ENCODE measurements around the gene CFAP74.

Gene CFAP74

GRCh38 chr1:1929639-1930545 is 73.7 kb downstream of the CFAP74 start:
- Histone ChIP-seq H2BK120ac (ENCODE audit: low read depth, low read length) (peak overlapping the region; percentile 61), H3K9ac (ENCODE audit: low read depth, low read length, poor library complexity) (peak overlapping the region; percentile 21), H3K4me3 (ENCODE audit: low read length in 2 of 2) (no peak overlapping the region), H3K27ac (replicated peaks; ENCODE audit: low read length) (no peak overlapping the region), H2AK5ac (ENCODE audit: low read depth, low read length) (peak overlapping the region; percentile 97), H3K4me2 (ENCODE audit: insufficient read depth, low read length, poor library complexity, severe bottlenecking) (no peak overlapping the region), H3K4ac (ENCODE audit: low read length) (no peak overlapping the region), H3K14ac (ENCODE audit: low read length) (peak overlapping the region; percentile 71), H3K79me1 (ENCODE audit: low read depth, low read length) (peaks cover 5% of the 10 kb centered on the region), H3K9me3 (replicated peaks in 1 of 2; ENCODE audit: control insufficient read depth in 2 of 2, insufficient read depth in 1 of 2, low read depth in 1 of 2, low read length in 2 of 2) (peaks cover 0 to 9% of the 10 kb centered on the region in 2 donors), H2BK12ac (ENCODE audit: low read length) (peak overlapping the region; percentile 84), H2AFZ (ENCODE audit: low read length) (no peak overlapping the region), H2BK5ac (ENCODE audit: low read length) (no peak overlapping the region), H4K8ac (ENCODE audit: low read depth, low read length) (no peak overlapping the region), H3K18ac (ENCODE audit: low read length) (peak overlapping the region; percentile 48), H3K23ac (ENCODE audit: low read depth, low read length, poor library complexity) (peak overlapping the region; percentile 73), H2BK15ac (ENCODE audit: low read length) (peak overlapping the region; percentile 75), H3K36me3 (replicated peaks in 1 of 2; ENCODE audit: control insufficient read depth in 2 of 2, insufficient read depth in 2 of 2, low read length in 2 of 2) (peaks cover 0 to 2% of the 10 kb centered on the region in 2 donors), H4K91ac (ENCODE audit: low read depth, low read length, poor library complexity) (no peak overlapping the region), H3K4me1 (ENCODE audit: control insufficient read depth in 2 of 2, insufficient read depth in 1 of 2, low read depth in 1 of 2, low read length in 2 of 2) (no peaks in the 10 kb centered on the region), H3K27me3 (ENCODE audit: control insufficient read depth in 3 of 3, insufficient read depth in 3 of 3, low read depth in 1 of 3, low read length in 3 of 3) (peaks cover 0 to 7% (median 0%) of the 10 kb centered on the region in 3 experiments)
- WGBS, 2 donors (ENCODE audit: extremely low coverage in 2 of 2, insufficient read length in 2 of 2, insufficient replicate concordance in 1 of 2), result no CpG with 5 or more reads among the region's 38 CpGs
- no peak for DNase-seq (ENCODE audit: low spot score)

GRCh38 chr1:1929102-1929638 is 74.4 kb downstream of the CFAP74 start:
- H3K4me2 ChIP-seq (ENCODE audit: insufficient read depth, low read length, poor library complexity, severe bottlenecking), result no peak overlapping the region
- no peak overlapping the region for H3K27ac ChIP-seq (replicated peaks; ENCODE audit: low read length)
- no peaks in the 10 kb centered on the region for H3K4me1 ChIP-seq (ENCODE audit: control insufficient read depth in 2 of 2, insufficient read depth in 1 of 2, low read depth in 1 of 2, low read length in 2 of 2)
- H3K14ac ChIP-seq (ENCODE audit: low read length), result peak overlapping the region; percentile 94
- H3K23ac ChIP-seq (ENCODE audit: low read depth, low read length, poor library complexity), result no peak overlapping the region
- H3K9ac ChIP-seq (ENCODE audit: low read depth, low read length, poor library complexity), result no peak overlapping the region
- H2AK5ac ChIP-seq (ENCODE audit: low read depth, low read length), result peak overlapping the region; percentile 97
- WGBS, 2 donors (ENCODE audit: extremely low coverage in 2 of 2, insufficient read length in 2 of 2, insufficient replicate concordance in 1 of 2), result no CpG with 5 or more reads among the region's 10 CpGs
- H3K18ac ChIP-seq (ENCODE audit: low read length), result peak overlapping the region; percentile 57
- H2BK5ac ChIP-seq (ENCODE audit: low read length), result peak overlapping the region; percentile 13
- H3K36me3 ChIP-seq (replicated peaks in 1 of 2; ENCODE audit: control insufficient read depth in 2 of 2, insufficient read depth in 2 of 2, low read length in 2 of 2), result peaks cover 0 to under 1% of the 10 kb centered on the region in 2 donors
- H3K9me3 ChIP-seq (replicated peaks in 1 of 2; ENCODE audit: control insufficient read depth in 2 of 2, insufficient read depth in 1 of 2, low read depth in 1 of 2, low read length in 2 of 2), result peaks cover 0 to 5% of the 10 kb centered on the region in 2 donors
- no peak overlapping the region for H2BK12ac ChIP-seq (ENCODE audit: low read length)
- peaks cover 0 to 7% (median 0%) of the 10 kb centered on the region in 3 experiments for H3K27me3 ChIP-seq (ENCODE audit: control insufficient read depth in 3 of 3, insufficient read depth in 3 of 3, low read depth in 1 of 3, low read length in 3 of 3)
- H4K8ac ChIP-seq (ENCODE audit: low read depth, low read length), result no peak overlapping the region
- H2AFZ ChIP-seq (ENCODE audit: low read length), result no peak overlapping the region
- H2BK120ac ChIP-seq (ENCODE audit: low read depth, low read length), result no peak overlapping the region
- no peak overlapping the region for H2BK15ac ChIP-seq (ENCODE audit: low read length)
- H4K91ac ChIP-seq (ENCODE audit: low read depth, low read length, poor library complexity), result no peak overlapping the region
- H3K79me1 ChIP-seq (ENCODE audit: low read depth, low read length), result peaks cover 2% of the 10 kb centered on the region
- no peak overlapping the region for H3K4ac ChIP-seq (ENCODE audit: low read length)
- DNase-seq (ENCODE audit: low spot score), result no peak
- no peak overlapping the region for H3K4me3 ChIP-seq (ENCODE audit: low read length in 2 of 2)

GRCh38 chr1:1928231-1929101 is 75.1 kb downstream of the CFAP74 start:
- no peak overlapping the region for H2BK120ac ChIP-seq (ENCODE audit: low read depth, low read length)
- H2BK5ac ChIP-seq (ENCODE audit: low read length), result peak overlapping the region; percentile 13
- WGBS, 2 donors (ENCODE audit: extremely low coverage in 2 of 2, insufficient read length in 2 of 2, insufficient replicate concordance in 1 of 2), result no CpG with 5 or more reads among the region's 34 CpGs
- no peak overlapping the region for H3K27ac ChIP-seq (replicated peaks; ENCODE audit: low read length)
- no peak for DNase-seq (ENCODE audit: low spot score)
- no peak overlapping the region for H3K4me2 ChIP-seq (ENCODE audit: insufficient read depth, low read length, poor library complexity, severe bottlenecking)
- H3K27me3 ChIP-seq (ENCODE audit: control insufficient read depth in 3 of 3, insufficient read depth in 3 of 3, low read depth in 1 of 3, low read length in 3 of 3), result peaks cover 0 to 7% (median 0%) of the 10 kb centered on the region in 3 experiments
- no peak overlapping the region for H2AFZ ChIP-seq (ENCODE audit: low read length)
- H3K18ac ChIP-seq (ENCODE audit: low read length), result peak overlapping the region; percentile 57
- peak overlapping the region; percentile 58 for H2BK15ac ChIP-seq (ENCODE audit: low read length)
- H3K23ac ChIP-seq (ENCODE audit: low read depth, low read length, poor library complexity), result no peak overlapping the region
- H4K8ac ChIP-seq (ENCODE audit: low read depth, low read length), result no peak overlapping the region
- peaks cover 0 to 2% of the 10 kb centered on the region in 2 donors for H3K9me3 ChIP-seq (replicated peaks in 1 of 2; ENCODE audit: control insufficient read depth in 2 of 2, insufficient read depth in 1 of 2, low read depth in 1 of 2, low read length in 2 of 2)
- H3K36me3 ChIP-seq (replicated peaks in 1 of 2; ENCODE audit: control insufficient read depth in 2 of 2, insufficient read depth in 2 of 2, low read length in 2 of 2), result no peaks in the 10 kb centered on the region
- no peak overlapping the region for H3K4me3 ChIP-seq (ENCODE audit: low read length in 2 of 2)
- no peak overlapping the region for H3K4ac ChIP-seq (ENCODE audit: low read length)
- no peaks in the 10 kb centered on the region for H3K4me1 ChIP-seq (ENCODE audit: control insufficient read depth in 2 of 2, insufficient read depth in 1 of 2, low read depth in 1 of 2, low read length in 2 of 2)
- H4K91ac ChIP-seq (ENCODE audit: low read depth, low read length, poor library complexity), result no peak overlapping the region
- no peak overlapping the region for H2BK12ac ChIP-seq (ENCODE audit: low read length)
- peaks cover 4% of the 10 kb centered on the region for H3K79me1 ChIP-seq (ENCODE audit: low read depth, low read length)
- peak overlapping the region; percentile 94 for H3K14ac ChIP-seq (ENCODE audit: low read length)
- H3K9ac ChIP-seq (ENCODE audit: low read depth, low read length, poor library complexity), result no peak overlapping the region
- peak overlapping the region; percentile 97 for H2AK5ac ChIP-seq (ENCODE audit: low read depth, low read length)

All from neuronal stem cell (in vitro differentiated cells).